Measurements from ENCODE around the gene ZNF629. TPM values are rescaled to one million over a fixed set of nuclear protein-coding genes. Genes with fewer than 3 reads are reported as not detected.

The ZNF629 gene
- total RNA-seq, 1 donor from 2014 or later: 21.1 TPM

GRCh38 chr16:30805370-30806169 is 18.6 kb upstream of the ZNF629 start:
- H3K4me1 ChIP-seq: peaks cover 26% of the 10 kb centered on the region
- no peaks in the 10 kb centered on the region for H3K36me3 ChIP-seq
- TF ChIP-seq CTCF (IDR thresholded peaks at IDR 0.05; ENCODE audit: borderline replicate concordance): peak; percentile 17
- H3K9me3 ChIP-seq (replicated peaks): no peaks in the 10 kb centered on the region
- peak overlapping the region; percentile 77 for H3K4me3 ChIP-seq
- H3K27ac ChIP-seq (replicated peaks): peak overlapping the region; percentile 96
- intact Hi-C loops (cut with micrococcal nuclease): no loop called here
- DNase-seq: peak; percentile 90
- no peaks in the 10 kb centered on the region for H3K27me3 ChIP-seq (ENCODE audit: low read depth)

GRCh38 chr16:30805056-30805369 is 18.0 kb upstream of the ZNF629 start:
- no peaks in the 10 kb centered on the region for H3K27me3 ChIP-seq (ENCODE audit: low read depth)
- H3K36me3 ChIP-seq: no peaks in the 10 kb centered on the region
- H3K4me3 ChIP-seq: peak overlapping the region; percentile 77
- no peak for DNase-seq
- no peak for TF ChIP-seq CTCF (IDR thresholded peaks at IDR 0.05; ENCODE audit: borderline replicate concordance)
- H3K4me1 ChIP-seq: peaks cover 26% of the 10 kb centered on the region
- no peaks in the 10 kb centered on the region for H3K9me3 ChIP-seq (replicated peaks)
- peak overlapping the region; percentile 96 for H3K27ac ChIP-seq (replicated peaks)
- intact Hi-C loops (cut with micrococcal nuclease): no loop called here

- H3K27ac ChIP-seq (replicated peaks): no peak overlapping the region
- intact Hi-C loops (cut with micrococcal nuclease): no loop called here
- H3K4me3 ChIP-seq: no peak overlapping the region
These were observed 15.9 kb upstream of the ZNF629 start for GRCh38 chr16:30802936-30803335.

GRCh38 chr16:30797670-30798309 is 10.8 kb upstream of the ZNF629 start:
- Histone ChIP-seq H3K27ac (replicated peaks) (peak overlapping the region; percentile 16), H3K4me1 (no peaks in the 10 kb centered on the region), H3K27me3 (ENCODE audit: low read depth) (no peaks in the 10 kb centered on the region), H3K4me3 (no peak overlapping the region), H3K9me3 (replicated peaks) (no peaks in the 10 kb centered on the region), H3K36me3 (no peaks in the 10 kb centered on the region)
- no peak for DNase-seq
- intact Hi-C loops (cut with micrococcal nuclease): no loop called here
- TF ChIP-seq CTCF (IDR thresholded peaks at IDR 0.05; ENCODE audit: borderline replicate concordance): no peak

More at GRCh38 chr16:30802936-30803335, 15.9 kb upstream of the ZNF629 start:
- no peak for DNase-seq
- Histone ChIP-seq H3K9me3 (replicated peaks) (no peaks in the 10 kb centered on the region), H3K4me1 (peaks cover 26% of the 10 kb centered on the region), H3K36me3 (no peaks in the 10 kb centered on the region), H3K27me3 (ENCODE audit: low read depth) (no peaks in the 10 kb centered on the region)
- TF ChIP-seq CTCF (IDR thresholded peaks at IDR 0.05; ENCODE audit: borderline replicate concordance): no peak

- H3K36me3 ChIP-seq: no peaks in the 10 kb centered on the region
- H3K9me3 ChIP-seq (replicated peaks): no peaks in the 10 kb centered on the region
- H3K4me3 ChIP-seq: no peak overlapping the region
- H3K27ac ChIP-seq (replicated peaks): no peak overlapping the region
- no peak for TF ChIP-seq CTCF (IDR thresholded peaks at IDR 0.05; ENCODE audit: borderline replicate concordance)
- H3K4me1 ChIP-seq: no peaks in the 10 kb centered on the region
- no peak for DNase-seq
- no peaks in the 10 kb centered on the region for H3K27me3 ChIP-seq (ENCODE audit: low read depth)
- intact Hi-C loops (cut with micrococcal nuclease): no loop called here
These were observed 7.6 kb upstream of the ZNF629 start for GRCh38 chr16:30794634-30795033.

All from left ventricle myocardium inferior (tissue), 1 donor.